Measurements from ENCODE around the gene RSBN1L. TPM values are rescaled to one million over a fixed set of nuclear protein-coding genes. Genes with fewer than 3 reads are reported as not detected.

Gene RSBN1L
- total RNA-seq, 5 donors from 2014 or later (not counting 1 experiment from before 2014, with no cell fraction given): 27.1 to 35.9 (median 32.4) TPM

- H3K36me3 Mint-ChIP-seq: peaks cover 10% of the 10 kb centered on the region
- H3K27me3 Mint-ChIP-seq: no peaks in the 10 kb centered on the region
- Histone ChIP-seq H3K4me3 (ENCODE audit: control insufficient read depth in 1 of 2, extremely low read depth in 1 of 2, low read length in 1 of 2) (peak overlapping the region in 1 of 2 donors; percentile 75), H3K27ac (ENCODE audit: low read length) (no peak overlapping the region), H3K36me3 (ENCODE audit: control insufficient read depth in 2 of 2, extremely low read depth in 1 of 2, insufficient read depth in 1 of 2, low read length in 1 of 2) (peaks cover 0 to 6% of the 10 kb centered on the region in 2 donors), H3K9me3 (no peaks in the 10 kb centered on the region), H3K4me1 (ENCODE audit: control insufficient read depth in 1 of 2, extremely low read depth in 1 of 2, insufficient read depth in 2 of 2, low read length in 2 of 2) (peaks cover 19 to 24% of the 10 kb centered on the region in 2 experiments), H3K27me3 (replicated peaks in 1 of 2; ENCODE audit: control insufficient read depth in 2 of 2, extremely low read depth in 1 of 2, insufficient read depth in 2 of 2, low read length in 1 of 2) (no peaks in the 10 kb centered on the region)
- H3K27ac Mint-ChIP-seq: peak overlapping the region; percentile 89 to 92
- H3K4me1 Mint-ChIP-seq: peaks cover 59 to 65% (median 63%) of the 10 kb centered on the region in 3 donors
- CTCF ChIA-PET: no interaction called here
- ATAC-seq (replicated peaks in 1 of 4) (no peak), DNase-seq (no peak)
- H3K4me3 Mint-ChIP-seq: peak overlapping the region; percentile 94 to 99 (median 98)
- POLR2A ChIA-PET: interaction anchor here in 1 of 2 donors (0.6 kb wide), 2 partner anchors 227 to 378 kb away, joined by 4 read pairs; no protein-coding TSS in a partner anchor
- H3K9me3 Mint-ChIP-seq: no peaks in the 10 kb centered on the region
- no CpG with 5 or more reads among the region's 5 CpGs for WGBS (ENCODE audit: insufficient coverage)
Observed at GRCh38 chr7:77796960-77797359, 100.7 kb downstream of the RSBN1L start.

DNA sequence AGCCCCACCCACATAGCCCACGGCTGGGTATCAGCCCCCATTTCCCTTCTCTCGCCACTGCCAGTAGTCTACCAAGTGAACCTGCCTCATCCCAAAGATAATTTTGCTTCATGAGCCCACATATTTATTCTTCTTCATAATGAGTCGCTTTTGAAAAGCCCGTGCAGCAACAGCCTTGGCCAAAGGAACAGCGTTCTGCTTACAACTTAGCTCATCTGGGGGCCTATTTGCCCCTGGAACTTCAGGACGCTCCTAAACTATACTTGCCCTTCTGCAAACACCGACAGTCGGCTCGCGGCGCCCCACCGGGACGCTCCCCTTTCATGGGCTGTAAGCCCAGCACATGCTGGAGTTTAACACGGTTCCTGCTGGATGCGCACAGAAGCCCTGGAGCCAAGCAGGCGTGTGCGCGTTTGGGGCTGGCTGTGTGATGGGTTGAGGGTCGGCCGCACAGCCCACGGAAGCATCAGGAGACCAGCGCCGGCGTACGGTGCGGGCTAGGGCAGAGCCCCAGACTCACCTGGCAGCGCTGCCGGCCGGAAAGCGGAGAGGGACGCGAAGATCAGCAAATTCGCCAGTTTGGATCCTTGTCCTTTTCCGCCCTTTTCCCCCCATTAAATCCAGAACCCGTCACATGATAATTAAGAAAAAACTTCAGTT lies 101.6 kb downstream of the RSBN1L start:
- ATAC-seq (replicated peaks in 1 of 4) (peak; percentile 30 to 42 (median 38)), DNase-seq (peak in 3 of 35 experiments; percentile 4 to 35 (median 5))
- Histone ChIP-seq H3K9me3 (no peaks in the 10 kb centered on the region), H3K27me3 (replicated peaks in 1 of 2; ENCODE audit: control insufficient read depth in 2 of 2, extremely low read depth in 1 of 2, insufficient read depth in 2 of 2, low read length in 1 of 2) (no peaks in the 10 kb centered on the region), H3K36me3 (ENCODE audit: control insufficient read depth in 2 of 2, extremely low read depth in 1 of 2, insufficient read depth in 1 of 2, low read length in 1 of 2) (peaks cover 0 to 6% of the 10 kb centered on the region in 2 donors), H3K4me1 (ENCODE audit: control insufficient read depth in 1 of 2, extremely low read depth in 1 of 2, insufficient read depth in 2 of 2, low read length in 2 of 2) (peaks cover 25 to 32% of the 10 kb centered on the region in 2 experiments), H3K4me3 (ENCODE audit: control insufficient read depth in 1 of 2, extremely low read depth in 1 of 2, low read length in 1 of 2) (peak overlapping the region; percentile 75 to 93), H3K27ac (ENCODE audit: low read length) (peak overlapping the region; percentile 40)
- under 1% methylated on average over 33 of the region's 35 CpGs for WGBS (ENCODE audit: insufficient coverage)
- Mint-ChIP-seq H3K4me1 (peaks cover 68 to 72% (median 71%) of the 10 kb centered on the region in 3 donors), H3K4me3 (peak overlapping the region; percentile 94 to 99 (median 98)), H3K9me3 (no peaks in the 10 kb centered on the region), H3K36me3 (peaks cover 10% of the 10 kb centered on the region), H3K27me3 (no peaks in the 10 kb centered on the region), H3K27ac (peak overlapping the region; percentile 89 to 92)
- ChIA-PET CTCF (interaction anchor here in 1 of 2 donors (0.5 to 1.1 kb wide), 3 partner anchors 110 to 261 kb away, joined by 3 to 6 read pairs (median 4); partner anchors contain the start of gene PTPN12), POLR2A (interaction anchor here in 1 of 2 donors (0.6 kb wide), 1 partner anchor 226 kb away, joined by 4 read pairs; no protein-coding TSS in a partner anchor)

DNA sequence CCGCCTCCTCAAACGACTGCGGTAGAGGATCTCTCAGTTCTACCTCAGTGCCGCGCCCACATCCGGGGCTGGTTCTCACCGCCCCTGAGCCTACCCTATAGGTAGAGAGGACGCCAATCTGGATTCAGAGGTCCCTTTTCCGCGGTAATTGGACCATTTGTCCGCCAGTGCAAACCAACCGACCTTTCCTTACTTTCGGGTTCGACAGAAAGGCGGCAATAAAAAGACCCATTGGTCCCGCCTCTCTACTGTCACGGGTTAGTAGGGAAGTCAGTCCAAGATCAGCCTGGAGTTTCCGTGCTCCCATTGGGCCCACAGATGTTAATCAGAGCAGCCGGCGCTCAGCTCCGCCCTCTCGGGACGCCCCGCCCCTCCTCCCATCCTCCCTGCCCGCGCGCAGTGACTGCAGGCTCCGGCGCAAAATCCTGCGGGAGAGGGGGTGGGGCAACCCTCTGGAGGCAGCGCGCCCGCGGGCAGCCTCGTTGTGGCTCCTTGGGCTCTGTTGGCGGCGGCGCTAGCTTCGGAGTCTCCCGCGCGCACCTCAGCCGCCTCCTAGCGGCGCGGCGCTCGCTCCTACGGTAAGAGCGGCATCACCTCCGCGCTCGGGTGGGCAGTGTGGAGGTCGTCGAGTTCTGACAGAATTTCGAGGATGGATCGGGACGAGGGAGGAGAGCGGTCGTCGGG lies 102.3 kb downstream of the RSBN1L start, which contains the start of the genes PHTF2 and TMEM60:
PHTF2 (plus strand) TSS at position 380 of the 684 bp plus-strand sequence.
TMEM60 (minus strand) TSS at position 41 of the 684 bp plus-strand sequence. CDS start 4,061 bp downstream, outside the sequence.
- Histone ChIP-seq H3K4me3 (ENCODE audit: control insufficient read depth in 1 of 2, extremely low read depth in 1 of 2, low read length in 1 of 2) (peak within 1 kb of the TSS; percentile 75 to 93), H3K36me3 (ENCODE audit: control insufficient read depth in 2 of 2, extremely low read depth in 1 of 2, insufficient read depth in 1 of 2, low read length in 1 of 2) (peaks cover 0 to 6% of the 10 kb centered on the region in 2 donors), H3K4me1 (ENCODE audit: control insufficient read depth in 1 of 2, extremely low read depth in 1 of 2, insufficient read depth in 2 of 2, low read length in 2 of 2) (peaks cover 28 to 37% of the 10 kb centered on the region in 2 experiments), H3K27me3 (replicated peaks in 1 of 2; ENCODE audit: control insufficient read depth in 2 of 2, extremely low read depth in 1 of 2, insufficient read depth in 2 of 2, low read length in 1 of 2) (no peaks in the 10 kb centered on the region), H3K9me3 (no peaks in the 10 kb centered on the region), H3K27ac (ENCODE audit: low read length) (peak within 1 kb of the TSS; percentile 58)
- Mint-ChIP-seq H3K4me1 (peaks cover 74 to 79% (median 77%) of the 10 kb centered on the region in 3 donors), H3K27ac (peak within 1 kb of the TSS; percentile 92), H3K27me3 (no peaks in the 10 kb centered on the region), H3K9me3 (no peaks in the 10 kb centered on the region), H3K36me3 (peaks cover 10% of the 10 kb centered on the region), H3K4me3 (peak within 1 kb of the TSS; percentile 94 to 99 (median 98))
- DNase-seq: peak; percentile 73 to 98 (median 94)
- POLR2A ChIA-PET: interaction anchor here in 1 of 2 donors (0.6 kb wide), 1 partner anchor 33 kb away, joined by 5 read pairs; no protein-coding TSS in a partner anchor
- WGBS (ENCODE audit: insufficient coverage): 0% methylated on average over 40 of the region's 61 CpGs
- ATAC-seq (replicated peaks in 1 of 4): peak; percentile 89 to 91 (median 90)
- CTCF ChIA-PET: interaction anchor here in 1 of 2 donors (0.6 to 1.1 kb wide), 5 partner anchors 32 to 467 kb away, joined by 4 to 6 read pairs (median 4); partner anchors contain the start of gene PTPN12

- 0% methylated on average over 48 of the region's 55 CpGs for WGBS (ENCODE audit: insufficient coverage)
- Mint-ChIP-seq H3K4me1 (peaks cover 74 to 79% (median 78%) of the 10 kb centered on the region in 3 donors), H3K4me3 (peak overlapping the region; percentile 94 to 99 (median 98)), H3K36me3 (peaks cover 4% of the 10 kb centered on the region), H3K27ac (peak overlapping the region; percentile 92), H3K9me3 (no peaks in the 10 kb centered on the region), H3K27me3 (no peaks in the 10 kb centered on the region)
- Histone ChIP-seq H3K27me3 (replicated peaks in 1 of 2; ENCODE audit: control insufficient read depth in 2 of 2, extremely low read depth in 1 of 2, insufficient read depth in 2 of 2, low read length in 1 of 2) (no peaks in the 10 kb centered on the region), H3K9me3 (no peaks in the 10 kb centered on the region), H3K4me3 (ENCODE audit: control insufficient read depth in 1 of 2, extremely low read depth in 1 of 2, low read length in 1 of 2) (peak overlapping the region; percentile 75 to 93), H3K36me3 (ENCODE audit: control insufficient read depth in 2 of 2, extremely low read depth in 1 of 2, insufficient read depth in 1 of 2, low read length in 1 of 2) (no peaks in the 10 kb centered on the region), H3K4me1 (ENCODE audit: control insufficient read depth in 1 of 2, extremely low read depth in 1 of 2, insufficient read depth in 2 of 2, low read length in 2 of 2) (peaks cover 34 to 45% of the 10 kb centered on the region in 2 experiments), H3K27ac (ENCODE audit: low read length) (peak overlapping the region; percentile 58)
- ChIA-PET POLR2A (no interaction called here), CTCF (interaction anchor here in 1 of 2 donors (1.0 to 1.1 kb wide), 2 partner anchors 112 to 148 kb away, joined by 4 read pairs; no protein-coding TSS in a partner anchor)
- ATAC-seq (replicated peaks in 1 of 4): no peak
- peak in 17 of 35 experiments; percentile 2 to 47 (median 6) for DNase-seq
Observed at GRCh38 chr7:77799078-77799964, 103.1 kb downstream of the RSBN1L start.

DNA sequence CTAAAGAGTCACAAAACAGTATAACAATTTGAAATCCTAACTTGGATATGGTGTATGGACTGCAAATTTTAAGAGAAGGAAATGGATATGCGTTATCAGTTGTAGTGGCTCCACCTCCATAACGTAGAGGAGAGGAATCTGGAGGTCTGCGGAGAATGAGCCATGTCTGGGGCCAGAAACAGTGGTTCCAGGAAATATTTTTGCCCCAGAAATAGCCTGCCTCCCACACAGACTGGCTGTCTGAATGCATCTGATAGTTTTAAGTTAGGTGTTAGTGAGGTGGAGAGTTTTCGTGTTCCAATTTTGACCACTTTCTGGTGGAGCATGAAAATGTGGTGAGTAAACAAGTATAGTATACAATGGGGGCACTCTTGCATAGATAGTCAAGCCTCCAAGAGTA lies 103.9 kb downstream of the RSBN1L start:
- no peak for ATAC-seq (replicated peaks in 1 of 4)
- ChIA-PET CTCF (no interaction called here), POLR2A (no interaction called here)
- no peaks in the 10 kb centered on the region for H3K36me3 ChIP-seq (ENCODE audit: control insufficient read depth in 2 of 2, extremely low read depth in 1 of 2, insufficient read depth in 1 of 2, low read length in 1 of 2)
- peak overlapping the region; percentile 58 for H3K27ac ChIP-seq (ENCODE audit: low read length)
- peaks cover 36 to 49% of the 10 kb centered on the region in 2 experiments for H3K4me1 ChIP-seq (ENCODE audit: control insufficient read depth in 1 of 2, extremely low read depth in 1 of 2, insufficient read depth in 2 of 2, low read length in 2 of 2)
- peak overlapping the region; percentile 94 to 99 (median 98) for H3K4me3 Mint-ChIP-seq
- H3K4me1 Mint-ChIP-seq: peaks cover 75 to 79% (median 79%) of the 10 kb centered on the region in 3 donors
- H3K36me3 Mint-ChIP-seq: no peaks in the 10 kb centered on the region
- peak overlapping the region; percentile 92 for H3K27ac Mint-ChIP-seq
- no peaks in the 10 kb centered on the region for H3K27me3 ChIP-seq (replicated peaks in 1 of 2; ENCODE audit: control insufficient read depth in 2 of 2, extremely low read depth in 1 of 2, insufficient read depth in 2 of 2, low read length in 1 of 2)
- H3K9me3 ChIP-seq: no peaks in the 10 kb centered on the region
- peak overlapping the region in 1 of 2 donors; percentile 75 for H3K4me3 ChIP-seq (ENCODE audit: control insufficient read depth in 1 of 2, extremely low read depth in 1 of 2, low read length in 1 of 2)
- H3K9me3 Mint-ChIP-seq: no peaks in the 10 kb centered on the region
- H3K27me3 Mint-ChIP-seq: no peaks in the 10 kb centered on the region
- peak in 1 of 35 experiments; percentile 14 for DNase-seq
- 33% methylated on average over 1 of the region's 4 CpGs for WGBS (ENCODE audit: insufficient coverage)

Data from T-cell (primary cell).